Measurements from ENCODE around the gene PIEZO2. TPM values are rescaled to one million over a fixed set of nuclear protein-coding genes. Genes with fewer than 3 reads are reported as not detected.

Gene PIEZO2
- total RNA-seq, 1 experiment from 2014 or later, result 0.57 TPM

DNA sequence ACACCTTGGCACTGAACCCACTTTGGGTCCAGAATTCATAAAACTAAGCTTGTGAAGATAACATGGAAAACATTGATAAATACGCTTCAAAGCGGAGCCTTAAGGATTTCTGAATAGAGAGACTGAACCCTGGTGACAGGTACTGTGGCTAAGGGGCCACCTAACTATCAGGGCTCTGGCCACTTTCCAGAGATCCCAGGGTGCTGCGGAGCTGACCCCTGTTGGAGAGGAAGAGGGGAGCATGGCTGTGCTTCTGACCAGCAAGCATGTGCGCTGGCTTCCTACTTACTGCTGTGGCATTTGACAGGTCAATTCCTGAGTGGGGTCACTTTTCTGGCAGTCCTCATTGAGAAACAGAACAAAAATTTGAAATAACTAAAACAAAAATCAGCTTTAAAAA is 395.2 kb downstream of the PIEZO2 start:
- DNase-seq (ENCODE audit: low read depth, low spot score), result no peak
- no peak overlapping the region for H3K4me3 ChIP-seq (ENCODE audit: low read depth in 2 of 2, low read length in 2 of 2)
- H3K36me3 ChIP-seq (ENCODE audit: control insufficient read depth, insufficient read depth, low read length), result no peaks in the 10 kb centered on the region
- no peak for ATAC-seq
- H3K4me1 ChIP-seq (ENCODE audit: control insufficient read depth, insufficient read depth, low read length), result no peaks in the 10 kb centered on the region
- H3K27ac ChIP-seq (ENCODE audit: low read length), result no peak overlapping the region
- no TSS peak for BruUV-seq (replicated peaks)
- in situ Hi-C loops (cut with HindIII; ENCODE audit: low pct_unique_long_range_greater_than_20kb, low sequenced_read_pairs), result no loop called here
- TF ChIP-seq SIN3A (IDR thresholded peaks at IDR 0.05; ENCODE audit: borderline replicate concordance, insufficient read depth, low read depth, low read length) (no peak), POLR2AphosphoS5 (IDR thresholded peaks at IDR 0.05; ENCODE audit: low read depth, low read length) (no peak), TCF7L2 (IDR thresholded peaks at IDR 0.05; ENCODE audit: low read depth, low read length) (no peak)
- TF ChIP-seq, protein P1, sequence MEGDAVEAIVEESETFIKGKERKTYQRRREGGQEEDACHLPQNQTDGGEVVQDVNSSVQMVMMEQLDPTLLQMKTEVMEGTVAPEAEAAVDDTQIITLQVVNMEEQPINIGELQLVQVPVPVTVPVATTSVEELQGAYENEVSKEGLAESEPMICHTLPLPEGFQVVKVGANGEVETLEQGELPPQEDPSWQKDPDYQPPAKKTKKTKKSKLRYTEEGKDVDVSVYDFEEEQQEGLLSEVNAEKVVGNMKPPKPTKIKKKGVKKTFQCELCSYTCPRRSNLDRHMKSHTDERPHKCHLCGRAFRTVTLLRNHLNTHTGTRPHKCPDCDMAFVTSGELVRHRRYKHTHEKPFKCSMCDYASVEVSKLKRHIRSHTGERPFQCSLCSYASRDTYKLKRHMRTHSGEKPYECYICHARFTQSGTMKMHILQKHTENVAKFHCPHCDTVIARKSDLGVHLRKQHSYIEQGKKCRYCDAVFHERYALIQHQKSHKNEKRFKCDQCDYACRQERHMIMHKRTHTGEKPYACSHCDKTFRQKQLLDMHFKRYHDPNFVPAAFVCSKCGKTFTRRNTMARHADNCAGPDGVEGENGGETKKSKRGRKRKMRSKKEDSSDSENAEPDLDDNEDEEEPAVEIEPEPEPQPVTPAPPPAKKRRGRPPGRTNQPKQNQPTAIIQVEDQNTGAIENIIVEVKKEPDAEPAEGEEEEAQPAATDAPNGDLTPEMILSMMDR (IDR thresholded peaks at IDR 0.05), result no peak
- TF ChIP-seq, protein P2, sequence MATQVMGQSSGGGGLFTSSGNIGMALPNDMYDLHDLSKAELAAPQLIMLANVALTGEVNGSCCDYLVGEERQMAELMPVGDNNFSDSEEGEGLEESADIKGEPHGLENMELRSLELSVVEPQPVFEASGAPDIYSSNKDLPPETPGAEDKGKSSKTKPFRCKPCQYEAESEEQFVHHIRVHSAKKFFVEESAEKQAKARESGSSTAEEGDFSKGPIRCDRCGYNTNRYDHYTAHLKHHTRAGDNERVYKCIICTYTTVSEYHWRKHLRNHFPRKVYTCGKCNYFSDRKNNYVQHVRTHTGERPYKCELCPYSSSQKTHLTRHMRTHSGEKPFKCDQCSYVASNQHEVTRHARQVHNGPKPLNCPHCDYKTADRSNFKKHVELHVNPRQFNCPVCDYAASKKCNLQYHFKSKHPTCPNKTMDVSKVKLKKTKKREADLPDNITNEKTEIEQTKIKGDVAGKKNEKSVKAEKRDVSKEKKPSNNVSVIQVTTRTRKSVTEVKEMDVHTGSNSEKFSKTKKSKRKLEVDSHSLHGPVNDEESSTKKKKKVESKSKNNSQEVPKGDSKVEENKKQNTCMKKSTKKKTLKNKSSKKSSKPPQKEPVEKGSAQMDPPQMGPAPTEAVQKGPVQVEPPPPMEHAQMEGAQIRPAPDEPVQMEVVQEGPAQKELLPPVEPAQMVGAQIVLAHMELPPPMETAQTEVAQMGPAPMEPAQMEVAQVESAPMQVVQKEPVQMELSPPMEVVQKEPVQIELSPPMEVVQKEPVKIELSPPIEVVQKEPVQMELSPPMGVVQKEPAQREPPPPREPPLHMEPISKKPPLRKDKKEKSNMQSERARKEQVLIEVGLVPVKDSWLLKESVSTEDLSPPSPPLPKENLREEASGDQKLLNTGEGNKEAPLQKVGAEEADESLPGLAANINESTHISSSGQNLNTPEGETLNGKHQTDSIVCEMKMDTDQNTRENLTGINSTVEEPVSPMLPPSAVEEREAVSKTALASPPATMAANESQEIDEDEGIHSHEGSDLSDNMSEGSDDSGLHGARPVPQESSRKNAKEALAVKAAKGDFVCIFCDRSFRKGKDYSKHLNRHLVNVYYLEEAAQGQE (IDR thresholded peaks at IDR 0.05; ENCODE audit: insufficient read depth in 1 of 2, low read depth in 2 of 2, low read length in 1 of 2), result no peak
- ChIA-PET CTCF (no interaction called here), POLR2A (no interaction called here)
- intact Hi-C loops (cut with micrococcal nuclease; ENCODE audit: unreplicated experiment), result no loop called here
- H3K27me3 ChIP-seq (ENCODE audit: control insufficient read depth, insufficient read depth, low read length), result no peaks in the 10 kb centered on the region
- H3K9me3 ChIP-seq (ENCODE audit: control insufficient read depth, insufficient read depth, low read depth, low read length), result no peaks in the 10 kb centered on the region

DNA sequence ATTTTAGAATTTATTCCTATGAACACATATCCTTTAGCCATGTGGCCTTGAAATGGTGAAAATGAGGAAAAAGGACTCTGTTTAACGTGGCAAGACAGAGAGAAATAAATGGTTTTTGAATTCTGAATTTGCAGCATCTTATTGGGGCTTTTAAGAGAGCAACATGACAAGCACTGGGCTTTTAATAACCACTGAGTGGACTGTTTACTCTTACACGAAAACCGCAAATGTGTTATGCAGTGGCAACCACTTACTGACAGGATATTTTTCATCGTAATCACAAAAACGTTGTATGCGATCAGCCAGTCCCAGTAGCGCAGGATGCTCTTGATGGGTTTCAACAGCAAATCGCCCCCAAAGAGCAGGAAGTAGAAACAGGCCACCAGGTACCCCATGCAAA is 397.0 kb downstream of the PIEZO2 start:
- intact Hi-C loops (cut with micrococcal nuclease; ENCODE audit: unreplicated experiment), result no loop called here
- BruUV-seq (replicated peaks), result no TSS peak

More for the DNA sequence above, 397.0 kb downstream of the PIEZO2 start:
- no peaks in the 10 kb centered on the region for H3K4me1 ChIP-seq (ENCODE audit: control insufficient read depth, insufficient read depth, low read length)
- H3K9me3 ChIP-seq (ENCODE audit: control insufficient read depth, insufficient read depth, low read depth, low read length), result no peaks in the 10 kb centered on the region
- no peaks in the 10 kb centered on the region for H3K36me3 ChIP-seq (ENCODE audit: control insufficient read depth, insufficient read depth, low read length)
- no peak for TF ChIP-seq TCF7L2 (IDR thresholded peaks at IDR 0.05; ENCODE audit: low read depth, low read length)
- TF ChIP-seq SIN3A (IDR thresholded peaks at IDR 0.05; ENCODE audit: borderline replicate concordance, insufficient read depth, low read depth, low read length), result no peak
- TF ChIP-seq, protein P1 (IDR thresholded peaks at IDR 0.05), result no peak
- TF ChIP-seq, protein P2 (IDR thresholded peaks at IDR 0.05; ENCODE audit: insufficient read depth in 1 of 2, low read depth in 2 of 2, low read length in 1 of 2), result no peak
- TF ChIP-seq POLR2AphosphoS5 (IDR thresholded peaks at IDR 0.05; ENCODE audit: low read depth, low read length), result no peak
- no peak overlapping the region for H3K4me3 ChIP-seq (ENCODE audit: low read depth in 2 of 2, low read length in 2 of 2)
- no peaks in the 10 kb centered on the region for H3K27me3 ChIP-seq (ENCODE audit: control insufficient read depth, insufficient read depth, low read length)
- in situ Hi-C loops (cut with HindIII; ENCODE audit: low pct_unique_long_range_greater_than_20kb, low sequenced_read_pairs), result no loop called here
- DNase-seq (ENCODE audit: low read depth, low spot score) (no peak), ATAC-seq (no peak)
- POLR2A ChIA-PET, result no interaction called here
- CTCF ChIA-PET, result no interaction called here
- no peak overlapping the region for H3K27ac ChIP-seq (ENCODE audit: low read length)

All from Panc1 (cell line).